ENCODE results near the gene IFT81.

The IFT81 gene

GRCh38 chr12:110149086-110149660 is 25.0 kb downstream of the IFT81 start:
- DNase-seq (ENCODE audit: low spot score): no peak

GRCh38 chr12:110156766-110157165 is 32.6 kb downstream of the IFT81 start:
- DNase-seq (ENCODE audit: low spot score): no peak

DNA sequence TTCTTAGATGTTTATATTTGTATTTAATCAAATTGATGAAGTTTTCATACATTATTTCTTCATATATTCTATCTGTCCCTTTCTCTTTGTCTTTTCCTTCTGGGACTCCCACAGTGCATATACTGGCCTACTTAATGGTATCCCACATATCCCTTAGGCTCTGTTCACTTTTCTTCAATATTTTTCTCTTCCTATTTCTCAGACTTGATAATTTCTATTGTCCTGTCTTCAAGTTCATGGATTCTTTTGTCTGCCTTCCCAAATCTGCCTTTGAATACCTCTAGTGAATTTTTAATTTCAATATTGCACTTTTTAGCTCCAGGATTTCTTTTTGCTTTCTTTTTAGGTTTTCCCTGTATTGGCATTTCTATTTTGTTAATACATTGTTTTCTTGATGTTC is 33.4 kb downstream of the IFT81 start:
- DNase-seq (ENCODE audit: low spot score): no peak

DNA sequence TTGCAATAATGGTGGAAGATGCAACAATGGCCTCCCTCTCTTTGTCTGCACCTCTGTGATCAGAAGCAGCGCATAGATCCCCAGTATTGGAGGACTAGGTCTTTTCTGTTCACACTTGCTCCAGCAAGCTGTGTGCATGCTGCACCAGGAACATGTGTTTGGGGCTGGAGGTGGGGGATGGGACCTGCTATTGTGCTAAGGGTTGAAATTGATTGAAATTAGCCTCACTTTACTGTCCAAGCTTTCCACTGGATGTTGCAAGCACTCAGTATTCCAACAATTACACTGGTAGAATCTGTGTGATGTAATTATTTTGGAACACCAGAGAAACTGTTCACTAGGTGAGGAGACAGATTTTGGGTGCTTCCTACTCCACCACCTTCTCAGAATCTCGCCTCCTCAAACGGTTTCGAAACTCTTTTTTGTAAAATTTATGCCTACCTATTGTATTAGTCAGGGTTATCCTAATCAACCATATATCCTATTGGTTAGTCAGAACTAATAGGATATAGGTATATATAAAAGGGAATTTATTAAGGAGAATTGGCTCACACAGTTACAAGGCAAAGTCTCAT is 35.6 kb downstream of the IFT81 start:
- no peak for DNase-seq (ENCODE audit: low spot score)

- DNase-seq (ENCODE audit: low spot score): no peak
Observed at GRCh38 chr12:110165540-110166159, 41.5 kb downstream of the IFT81 start.

GRCh38 chr12:110168732-110169455 is 44.7 kb downstream of the IFT81 start:
- no peak for DNase-seq (ENCODE audit: low spot score)

DNA sequence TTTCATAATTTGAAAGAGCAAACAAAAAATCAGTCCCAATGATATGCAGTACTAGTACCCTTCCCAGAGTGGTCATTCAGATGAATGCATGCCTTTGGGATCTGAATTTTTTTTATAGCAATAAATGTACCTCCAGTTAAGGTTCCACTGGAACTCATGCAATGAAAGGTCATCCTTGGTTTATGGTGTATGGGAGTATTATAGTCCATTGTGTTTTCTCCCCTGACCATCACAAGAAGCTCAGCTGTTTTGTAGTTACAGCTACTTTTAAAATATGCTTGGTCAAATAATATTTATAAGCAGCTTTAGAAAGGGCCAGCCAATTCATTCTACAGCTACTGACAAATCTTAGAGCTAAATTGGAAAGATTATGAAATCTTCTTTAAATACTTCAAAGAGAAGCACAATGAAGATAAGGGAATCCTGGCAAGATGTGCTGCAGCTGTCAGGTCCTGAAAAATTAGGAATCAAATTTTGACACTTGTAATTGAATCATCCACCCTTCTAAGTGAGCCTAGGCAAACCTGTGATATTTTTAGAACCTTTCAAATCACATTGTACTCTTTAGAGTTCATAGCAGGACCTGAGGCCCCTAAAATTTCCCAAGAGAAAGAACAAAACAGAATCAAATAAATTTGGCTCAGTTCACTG is 46.5 kb downstream of the IFT81 start:
- DNase-seq (ENCODE audit: low spot score): no peak

DNA sequence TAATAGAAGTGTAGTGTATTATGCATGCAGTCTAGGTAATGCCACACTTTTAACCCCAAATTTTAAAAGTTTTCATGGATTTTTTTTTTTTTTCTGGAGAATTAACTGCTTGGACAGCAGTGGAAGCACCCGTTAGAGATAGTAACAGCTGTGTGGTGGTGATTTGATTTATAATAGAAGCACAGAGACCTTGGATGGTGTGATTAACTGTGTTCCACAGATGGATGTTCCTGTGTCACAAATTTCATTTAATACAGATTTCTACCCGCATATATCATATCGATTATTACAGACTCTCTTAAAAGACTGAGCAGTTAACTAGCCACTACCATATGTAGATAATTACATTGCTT is 47.0 kb downstream of the IFT81 start:
- no peak for DNase-seq (ENCODE audit: low spot score)

DNA sequence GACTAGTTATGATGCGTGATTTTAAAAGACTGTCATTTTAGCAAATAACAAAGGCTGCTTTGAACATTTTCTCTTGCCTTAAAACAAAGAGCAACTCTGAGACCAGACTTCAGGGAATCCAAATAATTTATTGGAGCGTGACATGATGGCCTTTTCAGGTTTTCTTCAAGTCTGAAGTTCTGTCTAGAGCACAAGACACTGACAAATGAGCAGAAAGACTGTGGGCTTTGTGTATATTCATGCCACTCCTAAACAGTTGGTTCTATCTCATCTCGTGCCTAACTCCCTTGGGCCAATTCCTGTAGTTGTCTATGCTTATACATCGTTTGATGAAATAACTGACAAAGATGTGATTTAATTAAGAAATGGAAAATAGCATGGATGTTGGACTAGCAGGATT is 47.5 kb downstream of the IFT81 start:
- DNase-seq (ENCODE audit: low spot score): no peak

GRCh38 chr12:110174373-110174996 is 50.3 kb downstream of the IFT81 start:
- no peak for DNase-seq (ENCODE audit: low spot score)

GRCh38 chr12:110175201-110175600 is 51.0 kb downstream of the IFT81 start:
- DNase-seq (ENCODE audit: low spot score): no peak

GRCh38 chr12:110176745-110177144 is 52.6 kb downstream of the IFT81 start:
- DNase-seq (ENCODE audit: low spot score): no peak

DNA sequence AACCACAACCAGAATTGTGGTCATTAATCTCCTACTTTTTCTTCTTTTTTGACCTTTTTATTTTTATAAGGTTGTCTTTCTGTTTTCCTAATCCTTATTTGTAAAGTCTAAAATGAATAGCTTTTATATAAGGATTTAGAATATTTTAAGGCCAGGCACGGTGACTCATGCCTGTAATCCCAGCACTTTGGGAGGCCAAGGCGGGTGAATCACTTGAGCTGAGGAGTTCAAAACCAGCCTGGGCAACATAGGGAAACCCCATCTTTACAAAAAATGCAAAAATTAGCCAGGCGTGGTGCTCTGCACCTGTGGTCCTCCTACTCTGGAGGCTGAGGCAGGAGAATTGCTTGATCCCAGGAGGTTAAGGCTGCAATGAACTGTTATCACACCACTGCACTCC is 55.1 kb downstream of the IFT81 start:
- no peak for DNase-seq (ENCODE audit: low spot score)

DNA sequence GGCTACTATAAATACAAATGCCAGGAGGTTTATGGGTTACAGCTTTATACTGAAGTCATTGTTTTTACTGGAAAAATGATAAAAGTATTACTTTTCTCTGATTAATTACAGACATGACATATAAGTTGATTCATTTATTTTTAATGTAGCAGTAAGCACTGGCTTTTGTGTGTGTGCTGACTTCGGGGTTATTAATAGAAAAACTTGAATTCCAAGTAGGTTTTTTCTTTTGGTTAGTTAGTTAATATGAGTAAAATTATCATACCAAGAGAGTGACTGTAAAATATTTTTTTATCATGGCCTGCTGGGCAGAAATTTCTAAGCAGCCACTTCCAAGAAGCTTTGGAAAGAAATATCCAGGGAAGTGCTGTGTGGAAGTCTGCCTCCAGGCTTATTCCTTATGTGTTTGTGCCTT is 56.4 kb downstream of the IFT81 start:
- peak; percentile 16 for DNase-seq (ENCODE audit: low spot score)

GRCh38 chr12:110182281-110182680 is 58.1 kb downstream of the IFT81 start:
- DNase-seq (ENCODE audit: low spot score): no peak

DNA sequence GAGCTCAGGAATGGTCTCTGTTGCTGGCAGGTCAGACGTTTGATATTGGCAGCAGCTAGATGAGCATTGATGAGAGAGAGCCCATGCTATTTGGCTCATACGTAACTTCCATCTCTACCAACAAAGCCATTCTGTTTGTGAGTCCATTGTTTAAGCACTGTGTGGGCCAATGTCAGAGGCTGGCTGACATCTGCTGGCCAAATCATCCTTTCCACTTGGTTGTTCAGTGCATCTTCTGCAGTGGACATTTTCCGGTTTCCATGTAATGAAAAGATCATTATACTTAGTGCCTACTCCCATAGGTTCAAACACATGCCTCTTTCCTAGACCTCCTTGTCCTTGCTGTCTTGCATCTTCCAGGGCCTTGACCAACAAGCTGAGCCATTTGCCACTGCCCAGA is 59.2 kb downstream of the IFT81 start:
- no peak for DNase-seq (ENCODE audit: low spot score)

DNA sequence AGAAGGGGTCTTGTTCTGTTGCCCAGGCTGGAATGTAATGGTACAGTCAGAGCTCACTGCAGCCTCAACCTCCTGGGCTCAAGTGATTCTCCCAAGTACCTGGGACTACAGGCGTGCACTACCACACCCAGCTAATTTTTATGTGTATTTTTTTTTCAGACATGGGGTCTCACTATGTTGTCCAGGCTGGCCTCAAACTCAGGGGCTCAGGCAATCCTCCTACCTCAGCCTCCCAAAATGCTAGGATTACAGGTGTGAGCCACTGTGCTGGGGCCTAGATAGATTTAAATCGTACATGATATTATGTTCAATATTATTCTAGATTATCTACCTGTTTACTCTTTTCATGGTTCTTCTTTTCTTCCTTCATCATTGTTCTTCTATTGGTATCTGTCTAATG is 61.5 kb downstream of the IFT81 start:
- DNase-seq (ENCODE audit: low spot score): no peak

DNA sequence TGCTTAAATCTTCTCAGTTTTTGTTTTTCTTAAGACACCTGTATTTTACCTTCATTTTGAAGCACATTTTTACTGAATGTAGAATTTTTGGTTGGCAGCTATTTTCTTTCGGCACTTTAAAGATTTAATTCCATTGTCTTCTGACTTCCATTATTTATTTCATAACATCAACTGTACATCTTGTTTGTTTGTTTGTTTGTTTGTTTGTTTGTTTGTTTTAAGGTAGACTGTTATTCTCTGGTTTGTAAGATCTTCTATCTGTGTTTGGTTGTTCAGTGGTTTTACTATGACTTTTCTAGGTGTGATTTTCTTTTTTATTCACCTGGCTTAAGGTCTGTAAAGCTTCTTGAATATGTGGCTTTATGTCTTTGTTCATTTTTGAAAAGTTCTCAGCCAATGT is 61.9 kb downstream of the IFT81 start:
- DNase-seq (ENCODE audit: low spot score): no peak

DNA sequence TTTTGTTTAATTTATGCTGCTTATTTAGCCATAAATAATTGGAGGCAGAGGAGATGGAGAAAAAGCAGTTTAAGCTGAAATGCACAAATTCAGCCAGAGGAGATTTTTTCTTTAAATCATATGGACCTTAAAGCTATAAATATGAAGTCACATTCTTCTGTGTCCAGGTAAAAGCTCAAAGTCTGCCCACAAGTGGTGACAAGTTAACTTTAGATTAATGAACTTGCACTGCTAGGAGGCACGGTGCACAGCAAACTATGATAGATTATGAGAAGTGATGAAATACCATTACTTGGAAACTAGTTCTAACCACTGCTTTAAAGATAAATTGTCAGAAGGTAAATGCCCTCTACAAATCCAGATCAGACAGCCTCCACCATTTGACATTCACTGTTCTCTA is 69.0 kb downstream of the IFT81 start:
- DNase-seq (ENCODE audit: low spot score): no peak

DNA sequence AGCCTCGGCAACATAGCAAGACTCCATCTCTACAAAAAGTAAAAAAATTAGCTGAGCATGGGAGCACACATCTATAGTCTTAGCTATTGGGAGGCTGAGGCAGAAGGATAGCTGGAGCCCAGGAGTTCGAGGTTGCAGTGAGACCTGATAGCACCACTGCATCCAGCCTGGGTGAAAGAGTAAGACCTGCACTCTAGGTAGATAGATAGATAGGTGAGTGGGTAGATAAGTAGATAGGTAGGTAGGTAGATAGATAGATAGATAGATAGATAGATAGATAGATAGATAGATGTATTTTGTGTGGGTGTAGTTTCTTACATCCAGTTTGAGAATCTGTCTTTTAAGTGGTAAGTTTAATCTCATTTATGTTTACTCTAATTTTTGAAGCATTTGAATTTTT is 72.8 kb downstream of the IFT81 start:
- DNase-seq (ENCODE audit: low spot score): no peak

- no peak for DNase-seq (ENCODE audit: low spot score)
Observed at GRCh38 chr12:110198386-110198785, 74.2 kb downstream of the IFT81 start.

DNA sequence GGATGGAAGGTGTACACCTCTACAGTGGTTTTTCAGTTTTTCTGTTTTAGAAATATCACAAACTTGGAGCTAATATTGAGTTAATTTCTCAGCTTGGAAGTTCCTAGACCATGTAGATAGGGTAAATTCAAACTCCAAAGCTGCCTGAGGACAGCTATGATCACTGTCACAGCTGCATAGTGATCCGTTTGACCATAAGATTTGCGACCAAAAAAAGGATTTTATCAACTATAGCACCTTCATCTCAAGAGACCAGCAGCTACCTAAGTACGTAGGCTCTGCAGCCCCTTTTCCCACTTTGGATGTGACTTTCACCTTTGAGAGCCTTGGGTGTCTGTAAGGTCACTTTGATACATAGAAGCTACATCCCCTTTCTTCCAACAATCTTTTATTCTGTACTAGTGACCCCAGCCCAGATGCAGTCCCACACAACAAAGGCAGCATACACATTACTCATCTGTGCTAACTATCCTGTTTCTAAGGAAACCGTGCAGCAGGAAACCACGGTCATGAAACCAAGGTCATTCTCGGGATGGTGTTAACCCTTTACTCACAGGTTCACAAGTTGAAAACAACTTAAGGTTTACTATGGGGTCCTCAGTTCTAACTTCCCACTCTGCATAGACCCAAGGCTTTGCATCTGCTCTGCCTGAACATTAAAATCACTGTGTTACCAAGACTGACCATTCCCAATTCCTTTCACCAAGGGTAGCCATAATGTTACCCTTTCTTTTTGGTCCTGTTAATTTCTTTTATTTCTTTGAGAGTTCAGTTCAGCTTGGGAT is 75.4 kb downstream of the IFT81 start:
- DNase-seq (ENCODE audit: low spot score): peak; percentile 27
